HepG2 (cell line): Measurements from ENCODE around the gene THRA. TPM values are rescaled to one million over a fixed set of nuclear protein-coding genes. Genes with fewer than 3 reads are reported as not detected.

Source experiments
- ATAD3A ChIP-seq: sonication (generic); formaldehyde crosslinking; IDR thresholded peaks from 2 replicates; pipeline ENCODE4 v1.4.0; 2020; ENCODE audit warnings: missing genetic modification reagents
- EP300 ChIP-seq, 3 experiments: sonication (generic) in 1 of 3; formaldehyde crosslinking in 1 of 3; IDR thresholded peaks; 2 replicates each; pipeline versions ENCODE4 v1.5.1 to v1.6.1; 2011 to 2020; ENCODE audit warnings: low read depth in 2 of 3, low read length in 2 of 3, borderline replicate concordance in 1 of 3, improper control_type of control experiment in 1 of 3, mild to moderate bottlenecking in 1 of 3, missing genetic modification reagents in 1 of 3, moderate library complexity in 1 of 3
- GATAD2A ChIP-seq: IDR thresholded peaks from 2 replicates; pipeline ENCODE4 v1.6.1; 2016
- GTF2F1 ChIP-seq: fragments of 150-350 bp; IDR thresholded peaks from 2 replicates; pipeline ENCODE4 v1.6.1; 2014; ENCODE audit warnings: low read length
- HNRNPH1 ChIP-seq: fragments of 200-400 bp; formaldehyde crosslinking; optimal IDR thresholded peaks from 2 replicates; pipeline ENCODE3; 2017; ENCODE audit warnings: mild to moderate bottlenecking, low read depth, low read length
- IKZF1 ChIP-seq: fragments of 450-650 bp; IDR thresholded peaks from 2 replicates; pipeline ENCODE4 v1.7.1; 2016
- KDM5A ChIP-seq: fragments of 200-600 bp; sonication (generic); IDR thresholded peaks from 2 replicates; pipeline ENCODE4 v1.7.0; 2018; ENCODE audit warnings: antibody characterized with exemption, mild to moderate bottlenecking, low read length, borderline replicate concordance
- NCOA1 ChIP-seq: sonication (generic); formaldehyde crosslinking; IDR thresholded peaks from 2 replicates; pipeline ENCODE4 v1.9.0; 2021; ENCODE audit warnings: missing genetic modification reagents
- SOX13 ChIP-seq, 3 experiments: fragments of 450-650 bp in 1 of 3; sonication (generic) in 1 of 3; formaldehyde crosslinking in 1 of 3; IDR thresholded peaks in 2 of 3; conservative IDR thresholded peaks in 1 of 3; 2 replicates each; pipeline versions ENCODE4 v1.5.0 to v1.6.1; 2016 to 2020; ENCODE audit warnings: antibody characterized with exemption in 1 of 3, mild to moderate bottlenecking in 1 of 3, missing compliant biosample characterization in 1 of 3, missing genetic modification reagents in 1 of 3, moderate library complexity in 1 of 3
- SOX6 ChIP-seq, 2 experiments: fragments of 450-650 bp in 1 of 2; sonication (generic) in 1 of 2; formaldehyde crosslinking in 1 of 2; IDR thresholded peaks; 2 replicates each; pipeline versions ENCODE4 v1.4.0 to v1.6.1; 2017 to 2020; ENCODE audit warnings: antibody characterized with exemption in 1 of 2, mild to moderate bottlenecking in 1 of 2, missing genetic modification reagents in 1 of 2
- TEAD3 ChIP-seq: optimal IDR thresholded peaks from 2 replicates; pipeline ENCODE3; 2016; ENCODE audit warnings: borderline replicate concordance
- XRCC5 ChIP-seq: fragments of 200-400 bp; formaldehyde crosslinking; optimal IDR thresholded peaks from 2 replicates; pipeline ENCODE3; 2017; ENCODE audit warnings: mild to moderate bottlenecking, low read length
- ZBTB7B ChIP-seq: sonication (generic); formaldehyde crosslinking; IDR thresholded peaks from 2 replicates; pipeline ENCODE4 v1.4.0; 2020; ENCODE audit warnings: missing genetic modification reagents
- ZNF10 ChIP-seq: sonication (generic); formaldehyde crosslinking; IDR thresholded peaks from 2 replicates; pipeline ENCODE4 v1.4.0; 2020; ENCODE audit warnings: mild to moderate bottlenecking, low read depth, missing genetic modification reagents, borderline replicate concordance
- ZNF143 ChIP-seq: sonication (generic); formaldehyde crosslinking; IDR thresholded peaks from 2 replicates; pipeline ENCODE4 v1.4.0; 2020; ENCODE audit warnings: missing genetic modification reagents
- ZNF577 ChIP-seq: sonication (generic); formaldehyde crosslinking; IDR thresholded peaks from 2 replicates; pipeline ENCODE4 v1.4.0; 2020; ENCODE audit warnings: mild to moderate bottlenecking, low read depth, missing genetic modification reagents, borderline replicate concordance
- polyA plus RNA-seq, 8 experiments: library from polyadenylated mRNA; depleted of rRNA in 3 of 8; stranded (reverse) in 7 of 8; unstranded in 1 of 8; fragments of >200 nt; fragmentation: Illumina TruSeq in 4 of 8; extraction: Trizol in 4 of 8; gene quantifications; 2 replicates each; pipeline versions ENCODE4 v1.2.1 to v1.2.3, GENCODE V29; 2011 to 2016; ENCODE audit warnings: low read depth in 4 of 8, missing spikeins in 1 of 8, mixed read lengths in 1 of 8; ENCODE audit not compliant: insufficient read depth in 1 of 8
- total RNA-seq, 5 experiments: library from RNA; depleted of rRNA; stranded (reverse); fragments of >200 nt; fragmentation: Illumina TruSeq; extraction: Trizol; gene quantifications; 2 replicates each; pipeline ENCODE4 v1.2.3, GENCODE V29; 2016; ENCODE audit warnings: low read depth in 1 of 5
- TF ChIP-seq, protein P1 (sequence below): sonication (generic); formaldehyde crosslinking; IDR thresholded peaks from 2 replicates; pipeline ENCODE4 v1.4.0; 2020; ENCODE audit warnings: missing genetic modification reagents
- TF ChIP-seq, protein P2 (sequence below): sonication (generic); formaldehyde crosslinking; IDR thresholded peaks from 2 replicates; pipeline ENCODE4 v1.4.0; 2020; ENCODE audit warnings: missing genetic modification reagents
- TF ChIP-seq, protein P3 (sequence below): sonication (generic); formaldehyde crosslinking; conservative IDR thresholded peaks from 2 replicates; pipeline ENCODE4 v1.4.0; 2020; ENCODE audit warnings: missing genetic modification reagents
- TF ChIP-seq, protein P4 (sequence below): sonication (generic); formaldehyde crosslinking; IDR thresholded peaks from 2 replicates; pipeline ENCODE4; 2020; ENCODE audit warnings: missing genetic modification reagents, mild to moderate bottlenecking, borderline replicate concordance

Gene THRA
- total and polyA plus RNA-seq, 2 of the 13 experiments (the other 11 are each of a cell fraction or from before 2014, with no cell fraction given): 8.0 to 9.9 TPM

DNA sequence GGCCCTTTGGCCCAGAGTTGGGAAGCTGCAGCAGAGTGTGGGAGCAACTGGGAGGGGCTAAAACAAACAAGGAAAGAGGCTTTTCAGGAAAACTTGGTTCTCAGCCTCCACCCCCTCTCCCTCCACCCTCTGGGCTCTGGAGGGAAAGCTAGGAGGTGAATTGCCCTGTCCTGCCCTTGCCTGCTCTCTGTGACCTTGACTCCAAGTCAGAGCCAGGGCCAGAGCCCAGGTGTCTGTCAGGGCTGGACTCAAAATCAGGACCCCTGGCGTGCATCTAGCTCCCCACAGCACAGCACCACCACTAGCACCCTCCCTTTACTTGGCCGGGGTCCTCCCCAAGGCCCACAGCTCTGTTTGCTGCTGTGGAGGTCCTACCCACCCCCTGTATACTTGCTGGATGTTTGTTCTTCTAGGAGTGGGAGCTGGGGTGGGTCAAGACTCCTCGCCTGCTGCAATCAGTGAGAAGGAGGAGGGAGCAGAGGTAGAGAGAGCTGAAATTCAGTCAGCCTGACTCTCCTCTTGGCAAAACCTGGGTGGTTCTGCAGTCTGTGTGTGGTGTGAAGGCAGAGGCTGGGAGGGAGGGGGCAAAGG, 40.4 kb downstream of the THRA start (continued):
- TF ChIP-seq KDM5A (no peak), IKZF1 (no peak), ATAD3A (CRISPR knock-in tag) (no peak), ZNF10 (CRISPR knock-in tag) (no peak), HNRNPH1 (no peak), ZNF143 (CRISPR knock-in tag) (no peak), XRCC5 (peak; percentile 45), GATAD2A (CRISPR knock-in tag) (0 out of 2 replicates have a peak, but pooled peaks have one; percentile 41), SOX6 (IDR thresholded peaks at IDR 0.05) (no peak), SOX6 (CRISPR knock-in tag; IDR thresholded peaks at IDR 0.05) (no peak), GTF2F1 (no peak), ZNF577 (CRISPR knock-in tag) (no peak), ZBTB7B (0 out of 2 replicates have a peak, but pooled peaks have one; percentile 19), TEAD3 (CRISPR knock-in tag) (no peak), EP300 (IDR thresholded peaks at IDR 0.05; ENCODE audit: low read depth in 2 of 2, low read length in 2 of 2) (peak in 1 of 2 experiments; percentile 44; a peak in 1 of 4 replicates), EP300 (CRISPR knock-in tag; IDR thresholded peaks at IDR 0.05; ENCODE audit: borderline replicate concordance) (no peak), SOX13 (IDR thresholded peaks at IDR 0.05) (no peak), SOX13 (CRISPR knock-in tag; conservative IDR thresholded peaks at IDR 0.05 in 1 of 2, IDR thresholded peaks at IDR 0.05 in 1 of 2) (0 out of 4 replicates have a peak, but pooled peaks of 1 of the 2 experiments have one; percentile 41), NCOA1 (CRISPR knock-in tag) (no peak)
- TF ChIP-seq, protein P1, sequence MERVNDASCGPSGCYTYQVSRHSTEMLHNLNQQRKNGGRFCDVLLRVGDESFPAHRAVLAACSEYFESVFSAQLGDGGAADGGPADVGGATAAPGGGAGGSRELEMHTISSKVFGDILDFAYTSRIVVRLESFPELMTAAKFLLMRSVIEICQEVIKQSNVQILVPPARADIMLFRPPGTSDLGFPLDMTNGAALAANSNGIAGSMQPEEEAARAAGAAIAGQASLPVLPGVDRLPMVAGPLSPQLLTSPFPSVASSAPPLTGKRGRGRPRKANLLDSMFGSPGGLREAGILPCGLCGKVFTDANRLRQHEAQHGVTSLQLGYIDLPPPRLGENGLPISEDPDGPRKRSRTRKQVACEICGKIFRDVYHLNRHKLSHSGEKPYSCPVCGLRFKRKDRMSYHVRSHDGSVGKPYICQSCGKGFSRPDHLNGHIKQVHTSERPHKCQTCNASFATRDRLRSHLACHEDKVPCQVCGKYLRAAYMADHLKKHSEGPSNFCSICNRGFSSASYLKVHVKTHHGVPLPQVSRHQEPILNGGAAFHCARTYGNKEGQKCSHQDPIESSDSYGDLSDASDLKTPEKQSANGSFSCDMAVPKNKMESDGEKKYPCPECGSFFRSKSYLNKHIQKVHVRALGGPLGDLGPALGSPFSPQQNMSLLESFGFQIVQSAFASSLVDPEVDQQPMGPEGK: peak; percentile 66
- TF ChIP-seq, protein P2, sequence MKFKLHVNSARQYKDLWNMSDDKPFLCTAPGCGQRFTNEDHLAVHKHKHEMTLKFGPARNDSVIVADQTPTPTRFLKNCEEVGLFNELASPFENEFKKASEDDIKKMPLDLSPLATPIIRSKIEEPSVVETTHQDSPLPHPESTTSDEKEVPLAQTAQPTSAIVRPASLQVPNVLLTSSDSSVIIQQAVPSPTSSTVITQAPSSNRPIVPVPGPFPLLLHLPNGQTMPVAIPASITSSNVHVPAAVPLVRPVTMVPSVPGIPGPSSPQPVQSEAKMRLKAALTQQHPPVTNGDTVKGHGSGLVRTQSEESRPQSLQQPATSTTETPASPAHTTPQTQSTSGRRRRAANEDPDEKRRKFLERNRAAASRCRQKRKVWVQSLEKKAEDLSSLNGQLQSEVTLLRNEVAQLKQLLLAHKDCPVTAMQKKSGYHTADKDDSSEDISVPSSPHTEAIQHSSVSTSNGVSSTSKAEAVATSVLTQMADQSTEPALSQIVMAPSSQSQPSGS (CRISPR knock-in tag): peak; percentile 47; the same call in 1 of the 2 replicates
- TF ChIP-seq, protein P3, sequence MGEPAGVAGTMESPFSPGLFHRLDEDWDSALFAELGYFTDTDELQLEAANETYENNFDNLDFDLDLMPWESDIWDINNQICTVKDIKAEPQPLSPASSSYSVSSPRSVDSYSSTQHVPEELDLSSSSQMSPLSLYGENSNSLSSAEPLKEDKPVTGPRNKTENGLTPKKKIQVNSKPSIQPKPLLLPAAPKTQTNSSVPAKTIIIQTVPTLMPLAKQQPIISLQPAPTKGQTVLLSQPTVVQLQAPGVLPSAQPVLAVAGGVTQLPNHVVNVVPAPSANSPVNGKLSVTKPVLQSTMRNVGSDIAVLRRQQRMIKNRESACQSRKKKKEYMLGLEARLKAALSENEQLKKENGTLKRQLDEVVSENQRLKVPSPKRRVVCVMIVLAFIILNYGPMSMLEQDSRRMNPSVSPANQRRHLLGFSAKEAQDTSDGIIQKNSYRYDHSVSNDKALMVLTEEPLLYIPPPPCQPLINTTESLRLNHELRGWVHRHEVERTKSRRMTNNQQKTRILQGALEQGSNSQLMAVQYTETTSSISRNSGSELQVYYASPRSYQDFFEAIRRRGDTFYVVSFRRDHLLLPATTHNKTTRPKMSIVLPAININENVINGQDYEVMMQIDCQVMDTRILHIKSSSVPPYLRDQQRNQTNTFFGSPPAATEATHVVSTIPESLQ (CRISPR knock-in tag): no peak
- TF ChIP-seq, protein P4, sequence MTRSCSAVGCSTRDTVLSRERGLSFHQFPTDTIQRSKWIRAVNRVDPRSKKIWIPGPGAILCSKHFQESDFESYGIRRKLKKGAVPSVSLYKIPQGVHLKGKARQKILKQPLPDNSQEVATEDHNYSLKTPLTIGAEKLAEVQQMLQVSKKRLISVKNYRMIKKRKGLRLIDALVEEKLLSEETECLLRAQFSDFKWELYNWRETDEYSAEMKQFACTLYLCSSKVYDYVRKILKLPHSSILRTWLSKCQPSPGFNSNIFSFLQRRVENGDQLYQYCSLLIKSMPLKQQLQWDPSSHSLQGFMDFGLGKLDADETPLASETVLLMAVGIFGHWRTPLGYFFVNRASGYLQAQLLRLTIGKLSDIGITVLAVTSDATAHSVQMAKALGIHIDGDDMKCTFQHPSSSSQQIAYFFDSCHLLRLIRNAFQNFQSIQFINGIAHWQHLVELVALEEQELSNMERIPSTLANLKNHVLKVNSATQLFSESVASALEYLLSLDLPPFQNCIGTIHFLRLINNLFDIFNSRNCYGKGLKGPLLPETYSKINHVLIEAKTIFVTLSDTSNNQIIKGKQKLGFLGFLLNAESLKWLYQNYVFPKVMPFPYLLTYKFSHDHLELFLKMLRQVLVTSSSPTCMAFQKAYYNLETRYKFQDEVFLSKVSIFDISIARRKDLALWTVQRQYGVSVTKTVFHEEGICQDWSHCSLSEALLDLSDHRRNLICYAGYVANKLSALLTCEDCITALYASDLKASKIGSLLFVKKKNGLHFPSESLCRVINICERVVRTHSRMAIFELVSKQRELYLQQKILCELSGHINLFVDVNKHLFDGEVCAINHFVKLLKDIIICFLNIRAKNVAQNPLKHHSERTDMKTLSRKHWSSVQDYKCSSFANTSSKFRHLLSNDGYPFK (CRISPR knock-in tag): 0 out of 2 replicates have a peak, but pooled peaks have one; percentile 38
